Renal cortex interstitium (tissue), 3 donors: ENCODE measurements around the gene F2RL2. TPM values are rescaled to one million over a fixed set of nuclear protein-coding genes. Genes with fewer than 3 reads are reported as not detected.

Experiments
- polyA plus RNA-seq, 3 donors: library from polyadenylated mRNA; unstranded; fragments of 120-200 nt; gene quantifications; one replicate each; pipeline ENCODE4 v1.2.1, GENCODE V29; 2013; ENCODE audit not compliant: insufficient read length in 3 of 3

Gene F2RL2
- polyA plus RNA-seq, 3 donors, result 0.65 to 1.2 (median 0.89) TPM

Other genes starting within 250 kb of the F2RL2 start
- 10 to 100 TPM; 57.9 to 69.7 (median 68.2) TPM for gene IQGAP2, start 220.1 kb downstream of the F2RL2 start, polyA plus RNA-seq
- gene F2R, start 92.7 kb upstream of the F2RL2 start, polyA plus RNA-seq, result 10 to 100 TPM; 54.1 to 77.0 (median 61.4) TPM
- gene F2RL1, start 195.6 kb upstream of the F2RL2 start, polyA plus RNA-seq, result 10 to 100 TPM; 32.4 to 47.2 (median 41.8) TPM
- under 1 TPM; 0.20 to 0.30 (median 0.22) TPM for gene S100Z, start 226.6 kb upstream of the F2RL2 start, polyA plus RNA-seq